Activated CD4-positive, alpha-beta memory T cell treated with anti-CD3 and anti-CD28 coated beads for 36 hours (primary cell): ENCODE data around the gene SEMA3B. TPM values are rescaled to one million over a fixed set of nuclear protein-coding genes. Genes with fewer than 3 reads are reported as not detected.
A peak's percentile ranks its signal among the peaks of the same experiment; 100 is the strongest.

ENCODE experiments used
- CTCF ChIA-PET: fragments of 350-600 bp; sonication (Branson Sonifier 250); formaldehyde crosslinking; loops from one replicate; lab custom pipeline; 2021; ENCODE audit warnings: antibody characterized with exemption, inconsistent platforms; lab: Charles Lee
- POLR2A ChIA-PET: fragments of 350-600 bp; sonication (Branson Sonifier 250); formaldehyde crosslinking; loops from one replicate; lab custom pipeline; 2021; ENCODE audit warnings: antibody characterized with exemption; lab: Charles Lee
- DNase-seq: peaks from one replicate; pipeline ENCODE4 v3.0.0-alpha.2; 2020
- H3K27ac Mint-ChIP-seq: one replicate; pipeline ENCODE4 v1.8.0; 2021; ENCODE audit warnings: mixed read lengths
- H3K27me3 Mint-ChIP-seq: one replicate; pipeline ENCODE4 v1.8.0; 2021; ENCODE audit warnings: mixed read lengths
- H3K36me3 Mint-ChIP-seq: one replicate; pipeline ENCODE4 v1.8.0; 2021; ENCODE audit warnings: mixed read lengths
- H3K4me1 Mint-ChIP-seq: one replicate; pipeline ENCODE4 v1.8.0; 2021; ENCODE audit warnings: low read depth, mixed read lengths
- H3K4me3 Mint-ChIP-seq: one replicate; pipeline ENCODE4 v1.8.0; 2021; ENCODE audit warnings: mild to moderate bottlenecking, mixed read lengths
- H3K9me3 Mint-ChIP-seq: one replicate; pipeline ENCODE4 v1.8.0; 2021; ENCODE audit warnings: mixed read lengths
- intact Hi-C: fragments of 100-400 bp; cut with micrococcal nuclease; formaldehyde crosslinking; loops from one replicate; pipeline ENCODE4 v1.15.1; 2023
- total RNA-seq, 2 experiments: library from RNA; stranded (reverse); gene quantifications; one replicate each; pipeline ENCODE4 v1.2.3, GENCODE V29; 2021

The SEMA3B gene
- total RNA-seq, 2 experiments from 2014 or later: 0.86 to 0.97 TPM

GRCh38 chr3:50246517-50246954 is 22.4 kb upstream of the SEMA3B start:
- Mint-ChIP-seq H3K27ac (peak overlapping the region; percentile 96), H3K36me3 (peaks cover 18% of the 10 kb centered on the region), H3K9me3 (no peaks in the 10 kb centered on the region), H3K27me3 (no peaks in the 10 kb centered on the region), H3K4me1 (peaks cover 82% of the 10 kb centered on the region), H3K4me3 (peak overlapping the region; percentile 77)
- intact Hi-C loops: loop anchor here (1.0 kb wide), 6 partner anchors 8 to 53 kb away; partner anchors contain the start of genes HYAL3, IFRD2 and NAA80
- ChIA-PET CTCF (interaction anchor here (0.5 to 9.5 kb wide), 32 partner anchors 12 to 901 kb away, joined by 3 to 307 read pairs (median 6); partner anchors contain the start of genes GNAI2, GNAT1, HYAL3 and IFRD2), POLR2A (interaction anchor here (0.5 to 1.7 kb wide), 11 partner anchors 9 to 306 kb away, joined by 3 to 18 read pairs (median 6); partner anchors contain the start of genes GNAI2, HYAL3, IFRD2 and NAA80)
- DNase-seq: peak; percentile 94

GRCh38 chr3:50248387-50248786 is 20.6 kb upstream of the SEMA3B start:
- intact Hi-C loops: no loop called here
- no peak for DNase-seq
- peaks cover 68% of the 10 kb centered on the region for H3K4me1 Mint-ChIP-seq
- ChIA-PET CTCF (interaction anchor here (2.2 to 9.5 kb wide), 3 partner anchors 10 to 27 kb away, joined by 14 to 307 read pairs (median 102); partner anchors contain the start of gene GNAI2), POLR2A (interaction anchor here (0.8 to 1.1 kb wide), 3 partner anchors 13 to 51 kb away, joined by 3 to 4 read pairs (median 3); partner anchors contain the start of genes GNAI2, HYAL3 and NAA80)
- no peaks in the 10 kb centered on the region for H3K9me3 Mint-ChIP-seq
- H3K27ac Mint-ChIP-seq: peak overlapping the region; percentile 91
- H3K27me3 Mint-ChIP-seq: no peaks in the 10 kb centered on the region
- H3K36me3 Mint-ChIP-seq: peaks cover 17% of the 10 kb centered on the region
- H3K4me3 Mint-ChIP-seq: peak overlapping the region; percentile 23

DNA sequence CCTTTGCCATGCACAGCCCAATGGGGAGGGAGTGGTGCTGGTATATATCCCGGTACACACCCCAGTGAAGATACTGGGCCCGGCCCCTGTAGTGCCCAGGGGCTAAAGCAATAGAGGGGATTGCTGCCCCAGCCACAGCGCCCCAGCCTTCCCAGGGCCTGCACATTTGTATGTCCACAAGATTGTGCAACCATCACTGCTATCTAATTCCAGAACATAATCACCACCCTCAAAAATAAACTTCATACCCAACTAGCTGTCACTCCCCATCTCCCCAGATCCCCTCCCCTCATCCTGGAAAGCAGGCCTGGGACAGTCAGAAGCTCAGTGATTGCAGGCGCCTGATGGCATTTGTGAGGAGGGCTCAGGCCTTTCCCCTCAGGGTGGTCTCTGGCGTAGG is 19.5 kb upstream of the SEMA3B start:
- Mint-ChIP-seq H3K27ac (peak overlapping the region; percentile 59), H3K4me1 (peaks cover 60% of the 10 kb centered on the region)
- POLR2A ChIA-PET: interaction anchor here (0.5 to 1.0 kb wide), 2 partner anchors 12 to 31 kb away, joined by 3 to 5 read pairs; no protein-coding TSS in a partner anchor

DNA sequence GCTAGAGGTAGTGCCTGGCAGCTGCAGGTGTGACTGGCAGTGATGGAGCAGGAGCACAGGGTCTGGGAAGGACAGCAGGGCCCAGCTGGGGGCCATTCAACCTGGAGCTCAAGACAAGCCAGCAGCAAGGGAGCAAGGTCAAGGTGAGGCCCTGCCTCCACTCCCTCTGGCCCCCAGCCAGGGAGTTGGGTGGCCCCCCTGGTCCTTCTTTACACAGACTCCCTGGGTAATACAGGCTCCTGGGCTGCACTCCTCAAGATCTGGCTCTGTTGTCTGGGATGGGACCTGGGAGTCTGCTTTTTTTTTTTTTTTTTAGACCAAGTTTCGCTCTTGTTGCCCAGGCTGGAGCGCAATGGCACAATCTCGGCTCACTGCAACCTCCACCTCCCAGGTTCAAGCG is 18.4 kb upstream of the SEMA3B start:
- Mint-ChIP-seq H3K27me3 (no peaks in the 10 kb centered on the region), H3K4me1 (peaks cover 51% of the 10 kb centered on the region), H3K27ac (peak overlapping the region; percentile 59), H3K36me3 (peaks cover 23% of the 10 kb centered on the region), H3K4me3 (no peak overlapping the region), H3K9me3 (no peaks in the 10 kb centered on the region)
- CTCF ChIA-PET: interaction anchor here (1.2 to 6.4 kb wide), 6 partner anchors 8 to 58 kb away, joined by 3 to 102 read pairs (median 12); no protein-coding TSS in a partner anchor
- DNase-seq: no peak
- POLR2A ChIA-PET: interaction anchor here (0.6 to 1.8 kb wide), 3 partner anchors 12 to 22 kb away, joined by 3 to 4 read pairs (median 4); partner anchors contain the start of gene GNAI2
- intact Hi-C loops: no loop called here

More for the DNA sequence above, 19.5 kb upstream of the SEMA3B start:
- CTCF ChIA-PET: interaction anchor here (3.8 to 6.4 kb wide), 3 partner anchors 9 to 55 kb away, joined by 18 to 102 read pairs (median 29); no protein-coding TSS in a partner anchor
- Mint-ChIP-seq H3K27me3 (no peaks in the 10 kb centered on the region), H3K4me3 (no peak overlapping the region), H3K36me3 (peaks cover 23% of the 10 kb centered on the region), H3K9me3 (no peaks in the 10 kb centered on the region)
- no peak for DNase-seq
- intact Hi-C loops: no loop called here

DNA sequence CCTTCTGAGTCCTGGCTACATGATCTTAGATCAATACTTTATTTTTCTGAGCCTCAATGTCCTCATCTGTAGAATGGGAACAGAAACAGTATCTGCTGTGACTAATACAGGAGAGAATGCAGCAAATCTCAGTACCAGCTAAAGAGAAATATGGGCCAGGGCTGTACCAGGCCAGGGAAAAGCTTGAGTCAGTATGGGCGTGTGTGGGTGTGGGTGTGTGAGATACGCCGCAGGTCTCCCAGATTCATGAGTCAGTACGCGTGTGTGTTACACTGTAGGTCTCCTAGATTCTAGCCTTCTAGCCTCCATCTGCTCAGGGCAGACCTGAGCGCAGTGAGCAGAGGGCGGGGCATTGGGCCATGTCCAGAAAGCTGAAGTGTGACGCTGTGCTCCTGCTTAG is 17.7 kb upstream of the SEMA3B start:
- peaks cover 26% of the 10 kb centered on the region for H3K36me3 Mint-ChIP-seq

DNA sequence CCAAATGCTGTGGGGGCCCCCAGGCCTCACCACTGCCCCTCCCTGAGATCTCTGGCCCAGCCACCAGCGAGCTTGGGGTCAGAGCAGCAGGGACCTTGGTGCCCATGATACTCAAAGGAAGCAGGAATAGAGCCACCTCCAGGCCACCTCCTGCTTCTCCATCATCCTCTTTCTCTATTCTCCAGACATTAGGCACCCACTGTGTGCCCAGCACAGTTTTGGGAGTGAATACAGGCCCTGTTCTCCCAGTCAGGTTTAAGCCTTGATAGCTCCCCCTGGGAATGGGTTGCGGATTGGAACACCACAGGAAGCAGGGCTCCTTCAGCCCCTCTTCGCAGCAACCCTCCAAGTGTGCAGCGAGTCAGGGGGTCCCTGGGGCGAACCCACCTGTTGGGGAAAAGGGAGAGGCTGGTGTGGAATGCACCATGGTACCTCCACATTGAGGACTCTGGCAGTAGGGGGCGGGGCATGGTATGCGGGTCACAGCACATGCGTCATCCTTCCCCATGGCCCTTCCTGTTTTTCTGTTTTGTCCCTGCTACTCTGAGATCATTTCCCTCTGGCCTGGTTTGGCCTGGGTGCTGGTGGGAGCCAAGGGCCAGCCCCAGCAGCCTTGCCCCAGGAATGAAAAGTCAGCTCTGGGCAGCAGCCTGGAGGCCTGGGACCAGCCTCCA is 14.2 kb upstream of the SEMA3B start:
- intact Hi-C loops: no loop called here
- no peaks in the 10 kb centered on the region for H3K27me3 Mint-ChIP-seq
- no peaks in the 10 kb centered on the region for H3K9me3 Mint-ChIP-seq
- no peak for DNase-seq
- no peak overlapping the region for H3K4me3 Mint-ChIP-seq
- ChIA-PET CTCF (interaction anchor here (0.6 to 8.2 kb wide), 3 partner anchors 6 to 76 kb away, joined by 3 to 102 read pairs (median 96); no protein-coding TSS in a partner anchor), POLR2A (interaction anchor here (1.0 kb wide), 1 partner anchor 9 kb away, joined by 3 read pairs; no protein-coding TSS in a partner anchor)
- peaks cover 46% of the 10 kb centered on the region for H3K36me3 Mint-ChIP-seq
- H3K27ac Mint-ChIP-seq: peak overlapping the region; percentile 33
- H3K4me1 Mint-ChIP-seq: peaks cover 26% of the 10 kb centered on the region

More for the DNA sequence above, 17.7 kb upstream of the SEMA3B start:
- no peaks in the 10 kb centered on the region for H3K9me3 Mint-ChIP-seq
- peak overlapping the region; percentile 68 for H3K27ac Mint-ChIP-seq
- no peaks in the 10 kb centered on the region for H3K27me3 Mint-ChIP-seq
- peak; percentile 82 for DNase-seq
- H3K4me1 Mint-ChIP-seq: peaks cover 47% of the 10 kb centered on the region
- intact Hi-C loops: no loop called here
- no peak overlapping the region for H3K4me3 Mint-ChIP-seq
- ChIA-PET POLR2A (interaction anchor here (0.6 to 1.8 kb wide), 4 partner anchors 8 to 23 kb away, joined by 3 to 4 read pairs (median 4); partner anchors contain the start of gene GNAI2), CTCF (interaction anchor here (0.9 to 6.4 kb wide), 7 partner anchors 7 to 59 kb away, joined by 3 to 102 read pairs (median 6); no protein-coding TSS in a partner anchor)

DNA sequence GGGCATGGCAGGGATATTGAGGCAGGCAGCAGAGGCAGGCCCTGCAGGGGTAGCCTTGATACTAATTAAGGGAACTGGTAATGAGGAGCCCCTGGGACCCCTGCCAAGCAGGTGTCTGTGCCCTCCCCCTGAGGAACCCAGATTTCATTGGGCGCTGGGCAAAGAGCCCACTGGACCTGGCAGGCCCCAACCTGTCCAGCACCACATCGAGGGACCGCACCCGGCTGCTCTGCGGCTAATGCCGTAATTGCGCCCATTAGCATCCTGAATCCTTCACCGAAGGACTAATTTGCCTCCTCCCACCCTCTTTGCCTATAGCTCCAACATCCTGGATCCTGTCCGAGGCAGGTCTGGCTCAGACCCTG is 13.7 kb upstream of the SEMA3B start:
- H3K9me3 Mint-ChIP-seq: no peaks in the 10 kb centered on the region
- peak overlapping the region; percentile 33 for H3K27ac Mint-ChIP-seq
- no peak overlapping the region for H3K4me3 Mint-ChIP-seq
- peaks cover 23% of the 10 kb centered on the region for H3K4me1 Mint-ChIP-seq
- ChIA-PET CTCF (interaction anchor here (0.6 to 8.2 kb wide), 3 partner anchors 6 to 77 kb away, joined by 3 to 102 read pairs (median 96); no protein-coding TSS in a partner anchor), POLR2A (no interaction called here)
- no peak for DNase-seq
- no peaks in the 10 kb centered on the region for H3K27me3 Mint-ChIP-seq
- H3K36me3 Mint-ChIP-seq: peaks cover 44% of the 10 kb centered on the region
- intact Hi-C loops: no loop called here

DNA sequence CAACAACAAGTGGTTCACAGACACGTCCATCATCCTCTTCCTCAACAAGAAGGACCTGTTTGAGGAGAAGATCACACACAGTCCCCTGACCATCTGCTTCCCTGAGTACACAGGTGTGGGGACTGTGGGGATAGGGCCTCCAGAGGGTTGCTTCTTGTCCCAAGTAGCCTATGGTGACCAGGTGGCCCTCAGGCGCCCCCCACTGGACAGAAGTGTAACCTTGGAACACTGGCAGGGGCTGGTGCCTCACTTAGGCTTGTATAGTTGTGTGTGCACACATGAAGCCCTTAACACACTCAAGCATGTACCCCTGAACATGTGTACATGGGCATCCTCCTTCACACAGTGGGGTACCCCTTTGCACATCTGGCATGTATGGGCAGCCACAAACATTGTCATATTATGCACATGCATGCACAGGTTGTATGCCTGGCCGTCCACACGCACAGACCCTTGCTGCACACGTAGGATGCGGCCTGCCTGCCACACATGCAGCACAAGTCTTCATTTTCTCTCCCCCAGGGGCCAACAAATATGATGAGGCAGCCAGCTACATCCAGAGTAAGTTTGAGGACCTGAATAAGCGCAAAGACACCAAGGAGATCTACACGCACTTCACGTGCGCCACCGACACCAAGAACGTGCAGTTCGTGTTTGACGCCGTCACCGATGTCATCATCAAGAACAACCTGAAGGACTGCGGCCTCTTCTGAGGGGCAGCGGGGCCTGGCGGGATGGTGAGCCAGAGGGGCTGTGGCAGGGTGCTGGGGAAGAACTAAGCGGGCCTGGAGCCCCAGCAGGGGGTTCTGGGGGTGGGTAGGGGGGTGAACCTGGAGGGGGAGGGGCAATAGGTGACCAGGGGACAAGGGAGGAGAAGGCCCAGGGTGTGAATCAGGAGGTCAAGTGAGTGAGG is 11.7 kb upstream of the SEMA3B start:
- H3K27me3 Mint-ChIP-seq: no peaks in the 10 kb centered on the region
- peaks cover 9% of the 10 kb centered on the region for H3K4me1 Mint-ChIP-seq
- POLR2A ChIA-PET: no interaction called here
- peaks cover 36% of the 10 kb centered on the region for H3K36me3 Mint-ChIP-seq
- CTCF ChIA-PET: interaction anchor here (0.7 to 8.2 kb wide), 7 partner anchors 8 to 62 kb away, joined by 3 to 102 read pairs (median 5); partner anchors contain the start of gene GNAI2
- H3K27ac Mint-ChIP-seq: no peak overlapping the region
- no peak overlapping the region for H3K4me3 Mint-ChIP-seq
- intact Hi-C loops: no loop called here
- DNase-seq: peak; percentile 59
- no peaks in the 10 kb centered on the region for H3K9me3 Mint-ChIP-seq

- Mint-ChIP-seq H3K4me3 (no peak overlapping the region), H3K27me3 (no peaks in the 10 kb centered on the region), H3K9me3 (no peaks in the 10 kb centered on the region), H3K27ac (no peak overlapping the region), H3K4me1 (peaks cover 8% of the 10 kb centered on the region), H3K36me3 (peaks cover 35% of the 10 kb centered on the region)
- no peak for DNase-seq
- CTCF ChIA-PET: interaction anchor here (0.9 to 8.2 kb wide), 6 partner anchors 9 to 66 kb away, joined by 3 to 102 read pairs (median 5); partner anchors contain the start of gene GNAI2
- POLR2A ChIA-PET: interaction anchor here (1.8 kb wide), 1 partner anchor 12 kb away, joined by 6 read pairs; no protein-coding TSS in a partner anchor
- intact Hi-C loops: no loop called here
Observed at GRCh38 chr3:50258029-50258680, 10.8 kb upstream of the SEMA3B start.

DNA sequence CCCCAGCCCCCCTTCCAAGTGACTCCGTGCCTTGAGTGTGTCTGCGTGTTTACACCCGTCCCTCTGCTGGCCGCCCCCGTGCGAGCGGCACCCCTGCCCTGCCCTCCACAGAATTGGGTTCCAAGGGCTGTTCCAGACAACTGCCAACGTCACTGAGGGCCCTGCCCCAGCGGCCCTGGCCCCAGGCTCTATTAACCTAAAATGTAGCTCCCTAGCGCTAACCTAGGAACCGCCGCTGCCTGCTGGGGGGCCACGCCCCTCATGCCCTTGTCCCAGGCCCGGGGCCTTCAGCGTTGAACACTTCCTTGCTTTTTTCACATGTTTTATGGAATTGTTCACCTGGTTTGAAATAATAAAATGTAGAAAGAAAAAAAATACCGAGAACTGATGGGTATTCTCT is 10.0 kb upstream of the SEMA3B start:
- Mint-ChIP-seq H3K27me3 (no peaks in the 10 kb centered on the region), H3K36me3 (peaks cover 28% of the 10 kb centered on the region), H3K9me3 (no peaks in the 10 kb centered on the region), H3K4me3 (no peak overlapping the region), H3K27ac (no peak overlapping the region), H3K4me1 (peaks cover 6% of the 10 kb centered on the region)
- no peak for DNase-seq
- ChIA-PET CTCF (interaction anchor here (0.7 to 8.2 kb wide), 8 partner anchors 10 to 328 kb away, joined by 3 to 102 read pairs (median 4); no protein-coding TSS in a partner anchor), POLR2A (interaction anchor here (1.2 to 1.8 kb wide), 2 partner anchors 12 to 16 kb away, joined by 4 to 6 read pairs; no protein-coding TSS in a partner anchor)
- intact Hi-C loops: no loop called here
